HuH-7.5 (cell line): Measurements from ENCODE around the gene ZNF385B.
"Not testable (repeated sequence)": the region's sequence is repeated elsewhere in the genome, so short reads cannot be mapped to it uniquely, and the experiment has no call there.

Experiments
- DNase-seq: peaks from one replicate; pipeline ENCODE4 v3.0.0; 2011; ENCODE audit warnings: low spot score

The ZNF385B gene

DNA sequence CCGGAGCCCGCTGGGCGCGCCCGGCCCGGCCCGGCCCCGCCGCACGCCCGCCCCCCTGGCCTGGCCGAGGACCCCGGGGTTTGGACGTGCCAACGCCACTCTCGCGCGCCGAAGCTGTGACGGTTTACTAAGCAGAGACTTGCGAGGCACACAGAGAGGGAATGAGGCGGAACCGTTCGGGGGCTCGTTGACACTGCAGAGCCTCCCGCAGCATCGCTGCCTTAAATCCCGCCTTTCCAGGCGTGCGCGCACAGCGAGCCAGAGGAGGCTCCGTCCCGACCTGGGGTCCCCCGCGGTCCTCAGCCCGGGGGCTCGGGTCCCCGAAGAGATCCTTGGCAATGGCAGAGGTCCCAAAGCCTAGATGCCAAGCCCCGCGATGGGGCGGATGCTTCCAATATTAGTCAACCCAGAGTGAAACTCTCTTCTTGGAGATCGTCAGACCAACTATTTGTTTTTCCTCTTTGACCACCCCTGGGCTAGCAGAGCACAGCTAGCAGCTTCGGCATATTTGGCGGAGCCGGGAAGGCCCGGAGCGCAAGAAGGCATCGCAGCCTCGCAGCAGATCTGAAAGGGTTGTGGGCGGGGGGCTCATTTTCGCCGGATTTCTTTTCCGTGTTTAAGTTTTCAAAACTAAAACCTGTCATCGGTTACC lies at the start of gene ZNF385B:
Gene ZNF385B, minus strand, starts transcription at position 197 of the 652 bp plus-strand sequence.
- DNase-seq: peak; percentile 31

GRCh38 chr2:179910735-179911113 lies 49.3 kb upstream of the ZNF385B start:
- DNase-seq: no peak

- peak; percentile 16 for DNase-seq
Observed at GRCh38 chr2:179909845-179910734, 48.7 kb upstream of the ZNF385B start.

DNA sequence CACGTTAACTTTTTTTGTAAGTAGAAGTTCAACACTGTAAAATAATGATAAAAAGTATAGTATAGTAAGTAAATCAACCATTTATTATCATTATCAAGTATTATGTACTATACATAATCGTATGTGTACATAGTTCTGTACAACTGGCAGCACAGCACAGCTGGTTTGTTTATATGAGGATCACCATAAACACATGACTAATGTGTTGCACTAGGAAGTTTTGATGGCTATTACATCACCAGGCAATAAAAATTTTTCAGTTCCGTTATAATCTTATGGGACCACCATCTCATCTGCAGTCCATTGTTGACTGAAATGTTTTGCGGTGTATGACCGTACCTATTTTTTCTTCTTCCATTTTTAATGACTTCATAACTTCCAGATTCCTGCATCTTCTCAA lies 39.2 kb upstream of the ZNF385B start:
- DNase-seq: no peak

GRCh38 chr2:179899666-179900065 lies 38.3 kb upstream of the ZNF385B start:
- DNase-seq: no peak

- no peak for DNase-seq
Observed at GRCh38 chr2:179898873-179899272, 37.5 kb upstream of the ZNF385B start.

DNA sequence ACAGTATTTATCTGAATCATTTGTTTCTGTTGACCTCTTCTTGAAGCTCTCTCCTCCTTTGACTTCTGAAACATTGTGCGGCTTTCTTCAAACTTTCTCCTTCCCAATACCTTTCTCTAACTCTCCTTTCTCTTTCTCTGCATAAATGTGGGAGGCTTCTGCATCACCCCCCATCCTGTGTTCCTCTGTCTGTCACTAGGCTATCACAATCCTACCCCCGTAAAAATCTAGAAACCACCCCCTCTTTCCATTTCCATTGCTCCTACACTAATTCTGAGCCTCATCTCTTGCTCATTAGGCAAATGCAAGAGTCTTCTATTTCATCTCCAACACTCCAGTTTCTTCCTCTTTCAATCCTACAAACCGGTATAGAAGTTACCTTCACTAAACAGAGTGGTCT lies 32.2 kb upstream of the ZNF385B start:
- DNase-seq: no peak

DNA sequence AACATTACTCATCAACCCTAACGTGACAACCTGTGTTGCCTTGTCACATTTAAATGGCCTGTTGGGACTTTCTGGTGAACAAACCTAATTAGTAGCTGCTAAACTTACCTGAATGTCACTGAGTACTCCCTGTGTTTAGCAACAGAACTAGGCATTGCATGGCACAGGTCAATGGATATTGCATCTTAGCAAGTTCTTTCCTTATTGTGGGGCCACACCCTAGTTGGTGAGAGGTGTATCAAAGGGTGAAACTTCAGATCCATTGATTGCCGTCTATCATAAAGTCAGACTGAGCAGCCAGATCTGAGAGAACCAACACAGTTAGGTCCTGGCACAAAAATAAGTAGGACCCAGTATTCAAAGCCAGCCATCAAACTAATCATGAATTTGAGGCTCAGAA lies 29.8 kb upstream of the ZNF385B start:
- DNase-seq: no peak

DNA sequence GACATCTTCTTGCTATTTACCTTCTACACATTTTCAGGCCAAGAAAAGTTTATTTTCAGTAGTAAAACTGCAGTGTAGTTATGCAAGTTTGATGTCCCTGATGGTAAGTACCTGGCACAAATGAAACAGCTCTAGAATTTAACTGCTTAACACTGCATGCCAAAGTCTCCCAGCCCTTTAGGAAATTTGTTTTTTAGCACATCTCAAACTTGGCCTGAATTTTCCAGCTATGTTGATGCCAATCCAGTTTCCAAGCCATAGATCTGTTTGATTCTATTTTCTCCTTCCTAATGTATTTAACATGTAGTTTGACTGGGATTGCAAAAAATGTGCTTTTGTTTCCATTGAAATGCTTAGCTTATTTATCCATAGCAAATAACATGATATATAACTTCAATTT lies 29.3 kb upstream of the ZNF385B start:
- DNase-seq: no peak

GRCh38 chr2:179888642-179889041 lies 27.2 kb upstream of the ZNF385B start:
- not testable (repeated sequence) for DNase-seq

GRCh38 chr2:179884193-179884592 lies 22.8 kb upstream of the ZNF385B start:
- DNase-seq: no peak

DNA sequence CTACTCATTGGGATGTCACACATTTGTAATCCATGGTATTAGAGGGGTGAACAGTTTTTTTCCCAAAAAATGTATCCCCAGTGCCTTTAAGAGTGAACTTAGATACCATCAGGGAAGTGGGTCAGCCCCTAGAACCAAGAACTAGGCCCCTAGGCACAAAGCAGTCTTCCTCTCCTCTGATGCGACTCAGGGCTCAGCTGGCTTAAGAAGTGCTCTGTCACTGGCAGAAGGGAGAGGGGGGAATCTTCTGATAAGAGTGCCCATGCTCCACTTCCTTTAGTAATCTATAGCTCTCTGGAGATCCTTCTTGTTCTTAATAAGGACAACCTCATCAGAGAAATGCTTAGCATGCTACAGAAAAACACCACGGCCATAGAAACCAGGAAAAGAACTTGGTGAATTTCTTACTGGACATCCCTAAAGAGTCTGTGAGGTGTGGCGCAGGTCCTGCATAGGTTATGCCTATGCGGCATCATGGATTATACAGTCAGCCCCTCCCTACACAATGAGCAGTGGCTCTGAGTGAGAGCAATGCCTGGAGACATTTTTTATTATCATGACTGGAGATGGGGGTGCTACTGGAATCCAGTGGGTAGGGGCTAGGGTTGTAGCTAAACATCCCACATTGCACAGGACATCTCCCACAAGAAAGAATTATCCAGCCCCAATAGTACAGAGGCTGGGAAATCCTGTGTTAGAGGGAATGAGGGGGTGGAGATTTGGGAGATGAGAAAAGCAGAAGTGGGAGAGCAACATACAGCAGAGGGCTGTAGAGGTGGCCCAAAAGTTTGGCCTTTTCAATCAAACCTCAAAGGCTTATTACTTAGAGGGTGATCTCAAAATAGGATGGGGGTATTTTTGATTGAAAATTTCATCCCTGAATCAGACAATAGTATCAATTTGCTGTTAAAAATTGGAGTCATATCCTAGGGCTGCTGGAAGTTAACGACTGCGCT lies 21.7 kb upstream of the ZNF385B start:
- no peak for DNase-seq

DNA sequence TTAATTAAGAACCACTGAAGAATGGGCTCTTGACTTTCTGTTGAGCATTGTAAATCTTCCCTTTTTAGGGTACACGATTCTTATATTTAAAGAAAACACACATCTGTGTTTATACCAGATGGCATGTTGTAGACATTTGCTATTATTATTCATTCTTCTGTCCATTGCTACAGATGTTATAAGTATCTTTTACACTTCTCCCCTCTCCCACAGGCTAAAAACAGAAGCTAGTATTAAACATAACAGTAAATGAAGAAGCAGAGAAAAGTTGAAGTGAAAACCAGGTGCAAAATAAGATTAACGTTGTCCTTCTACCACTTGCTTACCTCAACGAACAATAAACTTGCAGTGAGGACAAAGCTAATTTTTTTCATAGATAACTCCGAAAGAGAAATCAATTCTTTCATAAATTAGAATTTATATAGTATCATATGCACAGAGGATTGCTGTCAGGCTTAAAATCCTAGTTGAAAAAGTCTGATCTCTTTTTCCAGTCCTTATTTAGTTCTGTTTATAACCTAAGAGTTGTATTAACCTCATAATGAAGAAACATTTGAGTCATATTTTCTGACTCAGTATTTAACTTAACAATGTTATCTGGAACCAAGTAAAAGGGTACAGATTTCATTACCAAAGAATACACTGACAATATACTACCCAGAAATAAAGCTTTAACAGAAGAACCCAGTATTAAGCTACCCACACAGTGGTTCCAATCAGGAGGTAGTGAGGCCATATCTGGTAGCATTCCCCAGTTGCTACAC lies 16.4 kb upstream of the ZNF385B start:
- DNase-seq: no peak

DNA sequence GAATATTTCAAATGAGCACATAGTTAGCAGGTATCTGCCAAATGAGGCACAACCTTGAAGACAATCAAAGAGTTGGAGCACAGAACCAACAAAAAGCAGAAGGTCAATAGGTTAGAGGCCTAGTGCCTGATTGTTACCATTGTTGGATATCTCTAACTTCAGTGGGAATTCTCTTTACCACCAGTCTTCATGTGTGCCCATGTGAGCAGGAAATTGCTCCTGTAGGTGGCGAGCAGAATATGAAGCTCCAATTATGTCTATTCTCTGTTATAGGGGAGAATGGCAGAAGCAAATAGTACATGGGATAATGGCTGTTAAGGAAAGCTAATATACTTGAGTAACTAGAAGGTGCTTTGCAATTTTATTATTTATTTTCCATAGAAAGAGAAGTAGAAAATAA lies 14.9 kb upstream of the ZNF385B start:
- DNase-seq: no peak

GRCh38 chr2:179875864-179876263 lies 14.5 kb upstream of the ZNF385B start:
- DNase-seq: no peak

- DNase-seq: no peak
Observed at GRCh38 chr2:179862898-179863458, 1.6 kb upstream of the ZNF385B start.

GRCh38 chr2:179861027-179861415 lies 391 bp downstream of the ZNF385B start:
- peak; percentile 33 for DNase-seq

DNA sequence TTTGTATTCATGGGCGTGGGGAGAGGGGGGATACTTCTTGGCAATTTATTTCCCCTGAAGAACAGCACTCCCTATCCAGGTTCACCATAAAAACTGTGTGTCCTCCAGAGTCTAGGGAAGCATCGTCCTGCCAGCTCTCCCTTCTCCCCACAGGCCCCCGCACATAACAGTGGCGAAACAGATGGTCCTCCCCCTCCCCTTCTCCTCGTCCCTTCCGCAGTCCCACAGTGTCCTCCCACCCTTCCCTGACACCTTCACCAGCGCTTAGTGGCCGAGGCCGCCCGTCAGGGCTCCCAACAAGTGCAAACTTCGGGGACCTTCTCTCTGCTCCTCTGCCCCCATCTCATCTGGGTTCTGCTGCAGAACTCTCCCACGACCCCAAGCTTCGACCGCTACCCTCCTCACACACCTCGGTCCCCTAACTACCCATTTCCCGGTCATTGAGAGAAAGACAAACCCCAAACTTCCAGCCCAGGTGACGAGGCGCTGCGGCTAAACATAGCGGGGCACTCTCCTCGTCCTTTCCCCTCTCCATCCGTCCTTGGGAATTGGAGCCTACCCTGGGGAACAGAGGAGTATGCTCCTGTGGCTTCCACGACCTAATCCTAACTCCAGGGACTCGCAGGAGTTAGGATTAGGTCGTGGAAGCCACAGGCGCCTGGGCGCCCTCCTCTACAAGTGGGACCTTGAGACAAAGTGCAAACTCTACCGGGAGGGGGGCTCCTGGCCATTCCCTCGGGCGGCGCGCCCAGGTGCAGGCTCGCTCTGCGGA lies 971 bp downstream of the ZNF385B start:
- peak; percentile 37 for DNase-seq

DNA sequence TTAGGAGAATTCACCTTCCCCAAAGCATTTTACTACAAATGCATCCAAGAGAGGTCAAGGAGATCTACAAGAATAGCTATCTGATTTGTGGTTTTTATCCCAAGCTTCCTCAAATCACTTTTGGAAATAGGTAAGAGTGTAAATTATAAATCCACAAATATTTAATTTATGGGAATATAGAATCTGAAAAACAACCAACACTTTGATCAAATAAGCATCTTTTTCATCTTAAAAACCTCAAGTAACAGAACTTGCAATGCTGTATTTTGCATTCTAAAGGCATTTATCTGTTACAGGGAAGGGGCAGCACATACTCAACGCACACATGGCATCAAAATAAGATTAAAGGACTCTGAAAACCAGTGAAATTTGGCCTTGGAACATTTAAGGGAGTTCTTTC lies 1.9 kb downstream of the ZNF385B start:
- DNase-seq: no peak

DNA sequence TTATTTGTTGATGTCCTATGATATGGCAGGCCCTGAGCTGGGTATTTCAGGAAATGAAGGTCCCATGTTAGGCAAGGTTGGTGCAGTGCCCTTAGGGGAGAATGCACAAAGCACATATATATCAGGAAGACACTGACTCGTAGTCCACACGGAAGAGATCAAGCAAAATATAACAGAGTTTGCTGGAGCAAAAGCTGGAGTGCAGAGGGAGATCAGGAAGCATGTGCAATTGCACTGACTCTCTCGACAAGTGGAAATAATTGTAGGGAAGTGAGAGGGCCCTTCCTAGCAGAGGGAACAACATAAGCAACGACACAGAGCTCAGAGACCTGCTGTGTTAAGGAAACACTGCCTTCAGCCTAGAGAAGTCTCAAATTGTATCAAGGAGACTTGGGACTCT lies 4.2 kb downstream of the ZNF385B start:
- DNase-seq: no peak

GRCh38 chr2:179856205-179856604 lies 5.2 kb downstream of the ZNF385B start:
- DNase-seq: no peak
